Retinal pigment epithelial cell (primary cell): ENCODE results near the gene MRAP.

Experiments used
- DNase-seq: peaks from one replicate; pipeline ENCODE4 v3.0.0-alpha.2; 2010; ENCODE audit warnings: low read depth
- H3K4me3 ChIP-seq: 2 replicates; pipeline ENCODE4 v1.5.1; 2011; ENCODE audit warnings: mild to moderate bottlenecking, low read length, control low read depth, moderate library complexity
- TF ChIP-seq, protein P1 (sequence below): conservative IDR thresholded peaks from 2 replicates; pipeline ENCODE4 v1.5.1; 2011; ENCODE audit warnings: low read depth, low read length, control low read depth, inconsistent platforms

The MRAP gene

GRCh38 chr21:32347977-32348376 is 49.3 kb downstream of the MRAP start:
- no peak for DNase-seq
- TF ChIP-seq, protein P1, sequence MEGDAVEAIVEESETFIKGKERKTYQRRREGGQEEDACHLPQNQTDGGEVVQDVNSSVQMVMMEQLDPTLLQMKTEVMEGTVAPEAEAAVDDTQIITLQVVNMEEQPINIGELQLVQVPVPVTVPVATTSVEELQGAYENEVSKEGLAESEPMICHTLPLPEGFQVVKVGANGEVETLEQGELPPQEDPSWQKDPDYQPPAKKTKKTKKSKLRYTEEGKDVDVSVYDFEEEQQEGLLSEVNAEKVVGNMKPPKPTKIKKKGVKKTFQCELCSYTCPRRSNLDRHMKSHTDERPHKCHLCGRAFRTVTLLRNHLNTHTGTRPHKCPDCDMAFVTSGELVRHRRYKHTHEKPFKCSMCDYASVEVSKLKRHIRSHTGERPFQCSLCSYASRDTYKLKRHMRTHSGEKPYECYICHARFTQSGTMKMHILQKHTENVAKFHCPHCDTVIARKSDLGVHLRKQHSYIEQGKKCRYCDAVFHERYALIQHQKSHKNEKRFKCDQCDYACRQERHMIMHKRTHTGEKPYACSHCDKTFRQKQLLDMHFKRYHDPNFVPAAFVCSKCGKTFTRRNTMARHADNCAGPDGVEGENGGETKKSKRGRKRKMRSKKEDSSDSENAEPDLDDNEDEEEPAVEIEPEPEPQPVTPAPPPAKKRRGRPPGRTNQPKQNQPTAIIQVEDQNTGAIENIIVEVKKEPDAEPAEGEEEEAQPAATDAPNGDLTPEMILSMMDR: no peak

DNA sequence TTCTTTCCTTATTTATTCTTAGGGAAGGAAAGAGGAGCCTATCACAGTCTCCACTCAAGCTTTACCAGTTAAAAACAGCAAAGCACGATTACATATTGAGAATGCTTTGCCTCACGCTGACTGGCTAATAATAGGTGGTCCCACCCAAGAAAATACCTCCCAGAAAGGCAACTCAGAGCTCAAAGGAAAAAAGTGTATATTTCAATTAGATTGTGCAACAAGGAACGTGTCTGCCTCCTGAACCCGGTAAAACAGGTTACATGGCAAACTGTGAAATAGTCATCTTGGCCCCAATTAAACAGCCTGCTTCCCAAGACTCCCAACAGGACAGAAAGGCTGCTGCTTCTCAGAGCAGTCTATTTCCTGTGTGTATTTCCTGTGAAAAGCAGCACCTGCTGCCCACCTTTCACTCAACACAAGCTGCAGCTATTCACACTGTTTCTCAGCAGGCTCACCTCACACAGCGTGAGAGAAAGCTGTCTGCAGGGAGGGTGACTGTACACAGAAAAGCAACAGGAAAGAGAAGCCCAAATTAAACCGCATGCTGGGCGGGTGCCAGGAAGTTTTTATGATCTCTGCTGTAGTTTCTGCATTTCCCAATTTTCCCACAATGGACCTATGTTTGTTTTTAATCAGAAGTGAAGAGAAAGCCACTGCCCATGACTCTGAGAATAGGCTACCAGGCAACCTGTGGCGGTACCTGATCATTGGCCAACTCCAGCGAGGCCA is 50.1 kb downstream of the MRAP start:
- TF ChIP-seq, protein P1: no peak
- no peak overlapping the region for H3K4me3 ChIP-seq
- no peak for DNase-seq

More at GRCh38 chr21:32347977-32348376, 49.3 kb downstream of the MRAP start:
- no peak overlapping the region for H3K4me3 ChIP-seq

DNA sequence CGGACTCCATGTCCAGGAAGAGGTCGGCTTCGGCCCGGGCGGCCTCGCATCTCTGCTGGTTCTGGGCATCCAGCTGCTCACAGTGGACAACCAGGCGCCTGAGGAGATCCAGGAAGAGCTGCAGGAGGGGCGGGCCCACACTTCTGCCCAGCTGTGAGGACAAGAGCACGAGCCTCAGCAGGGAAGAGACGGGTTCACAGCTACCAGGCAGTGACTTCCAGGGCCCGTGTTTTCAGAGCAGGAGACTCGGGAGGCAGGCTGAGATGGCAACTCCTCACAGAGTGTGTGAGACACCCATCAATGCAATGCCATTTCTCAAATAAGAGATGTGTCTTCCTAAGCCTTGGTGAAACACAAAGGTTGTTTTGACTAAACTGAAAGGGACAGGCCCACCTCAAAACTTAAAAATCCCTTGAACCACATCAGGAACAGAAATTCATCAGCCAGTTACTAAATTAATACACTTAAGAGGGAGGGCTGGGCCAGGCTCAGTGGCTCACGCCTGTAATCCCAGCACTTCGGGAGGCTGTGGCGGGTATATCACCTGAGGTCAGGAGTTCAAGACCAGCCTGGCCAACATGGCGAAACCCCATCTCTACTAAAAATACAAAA is 50.8 kb downstream of the MRAP start:
- H3K4me3 ChIP-seq: no peak overlapping the region
- DNase-seq: no peak
- TF ChIP-seq, protein P1: no peak

DNA sequence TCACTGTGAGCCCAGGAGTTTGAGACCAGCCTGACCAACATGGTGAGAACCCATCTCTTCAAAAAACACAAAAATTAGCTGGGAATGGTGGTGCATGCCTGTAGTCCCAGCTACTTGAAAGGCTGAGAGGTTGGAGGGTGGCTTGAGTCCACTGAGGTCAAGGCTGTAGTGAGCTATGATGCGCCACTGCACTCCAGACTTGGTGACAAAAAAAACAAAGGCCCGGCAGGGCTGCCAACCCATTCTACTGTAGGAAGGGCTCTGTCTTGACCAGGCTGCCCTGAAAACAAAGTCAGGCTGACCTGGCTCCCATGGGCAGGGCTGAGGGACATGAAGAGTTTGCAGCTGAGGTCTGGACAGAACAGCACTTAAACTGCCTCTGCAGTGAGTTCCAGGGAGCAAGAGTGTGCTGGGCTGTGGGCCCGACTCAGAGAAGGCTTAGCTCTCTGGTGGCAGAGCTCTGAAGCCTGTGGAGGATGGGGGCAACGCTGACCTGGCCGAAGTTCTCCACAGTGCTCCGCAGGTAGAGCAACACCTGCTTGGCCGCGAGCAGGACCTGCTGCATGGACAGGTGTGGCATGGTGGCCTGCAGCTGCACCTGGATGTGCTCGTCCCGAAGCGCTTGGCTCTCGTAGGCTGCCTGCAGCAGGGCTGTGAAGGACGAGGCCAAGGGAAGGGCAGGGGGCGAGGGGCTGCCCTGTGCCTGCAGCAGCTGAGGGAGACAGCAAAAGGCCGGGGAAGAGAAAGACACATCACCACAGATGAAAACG is 51.7 kb downstream of the MRAP start:
- no peak for DNase-seq
- TF ChIP-seq, protein P1: no peak
- H3K4me3 ChIP-seq: no peak overlapping the region

GRCh38 chr21:32350981-32351380 is 52.3 kb downstream of the MRAP start:
- no peak overlapping the region for H3K4me3 ChIP-seq
- no peak for DNase-seq
- TF ChIP-seq, protein P1: no peak

DNA sequence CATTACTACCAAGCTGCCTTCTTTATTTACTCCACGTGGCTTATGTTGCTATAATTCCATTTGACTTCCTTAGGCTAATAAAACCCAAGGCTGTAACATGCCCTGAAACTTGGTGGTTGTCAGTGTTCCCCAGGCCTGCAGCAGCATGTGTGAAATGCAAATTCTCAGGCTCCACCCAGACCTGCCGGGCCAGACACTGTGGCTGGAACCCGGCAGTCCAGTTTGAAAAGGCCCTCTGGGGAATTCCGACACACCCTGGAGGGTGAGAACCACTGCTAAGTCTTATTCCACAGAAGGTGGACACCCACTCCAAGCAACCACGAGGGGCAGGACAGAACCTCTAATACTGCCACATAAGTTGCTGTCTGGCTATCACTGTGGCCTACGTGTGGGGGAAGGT is 52.8 kb downstream of the MRAP start:
- no peak for DNase-seq
- TF ChIP-seq, protein P1: no peak
- H3K4me3 ChIP-seq: no peak overlapping the region
